Breast epithelium (tissue), 3 donors: ENCODE measurements around the gene ZMYM2.

Experiments used
- POLR2A ChIP-seq: fragments of 450-650 bp; IDR thresholded peaks from one replicate; pipeline ENCODE4 v1.6.1; 2016; ENCODE audit warnings: antibody characterized with exemption, mild to moderate bottlenecking, moderate library complexity
- POLR2AphosphoS5 ChIP-seq, 3 donors: sonication (generic); formaldehyde crosslinking; IDR thresholded peaks; one replicate each; pipeline ENCODE4 v1.6.1; 2017; ENCODE audit warnings: antibody characterized with exemption in 3 of 3
- TF ChIP-seq, protein P1 (sequence below), 3 donors: fragments of 450-650 bp; IDR thresholded peaks; one replicate each; pipeline ENCODE4 v1.5.1; 2016 to 2017; ENCODE audit warnings: antibody characterized with exemption in 3 of 3, mild to moderate bottlenecking in 3 of 3, moderate library complexity in 3 of 3

DNA sequence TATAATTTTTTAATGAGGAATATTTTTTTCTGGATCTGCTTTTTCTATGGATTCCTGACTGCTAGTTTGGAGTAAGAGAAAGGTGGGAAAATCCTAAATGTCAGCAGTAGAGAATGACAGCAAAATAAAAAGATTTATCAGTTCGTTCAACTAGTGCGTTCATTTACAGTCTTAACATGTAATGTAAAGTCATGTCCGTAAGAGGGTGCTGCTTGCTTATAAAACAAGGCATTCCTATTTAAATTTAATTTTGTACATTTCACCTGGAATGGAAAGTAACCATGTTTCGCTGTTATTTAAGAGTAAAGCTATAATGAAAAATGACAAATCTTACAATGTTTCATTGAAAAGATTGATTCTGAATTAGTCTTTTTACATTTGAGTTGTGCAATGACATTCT lies 76.6 kb downstream of the ZMYM2 start:
- TF ChIP-seq, protein P1, sequence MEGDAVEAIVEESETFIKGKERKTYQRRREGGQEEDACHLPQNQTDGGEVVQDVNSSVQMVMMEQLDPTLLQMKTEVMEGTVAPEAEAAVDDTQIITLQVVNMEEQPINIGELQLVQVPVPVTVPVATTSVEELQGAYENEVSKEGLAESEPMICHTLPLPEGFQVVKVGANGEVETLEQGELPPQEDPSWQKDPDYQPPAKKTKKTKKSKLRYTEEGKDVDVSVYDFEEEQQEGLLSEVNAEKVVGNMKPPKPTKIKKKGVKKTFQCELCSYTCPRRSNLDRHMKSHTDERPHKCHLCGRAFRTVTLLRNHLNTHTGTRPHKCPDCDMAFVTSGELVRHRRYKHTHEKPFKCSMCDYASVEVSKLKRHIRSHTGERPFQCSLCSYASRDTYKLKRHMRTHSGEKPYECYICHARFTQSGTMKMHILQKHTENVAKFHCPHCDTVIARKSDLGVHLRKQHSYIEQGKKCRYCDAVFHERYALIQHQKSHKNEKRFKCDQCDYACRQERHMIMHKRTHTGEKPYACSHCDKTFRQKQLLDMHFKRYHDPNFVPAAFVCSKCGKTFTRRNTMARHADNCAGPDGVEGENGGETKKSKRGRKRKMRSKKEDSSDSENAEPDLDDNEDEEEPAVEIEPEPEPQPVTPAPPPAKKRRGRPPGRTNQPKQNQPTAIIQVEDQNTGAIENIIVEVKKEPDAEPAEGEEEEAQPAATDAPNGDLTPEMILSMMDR (IDR thresholded peaks at IDR 0.05), result no peak
- TF ChIP-seq POLR2A, result no peak
- no peak for TF ChIP-seq POLR2AphosphoS5 (IDR thresholded peaks at IDR 0.05)
